ENCODE data around the gene INF2.
"Not testable (repeated sequence)": the region's sequence is repeated elsewhere in the genome, so short reads cannot be mapped to it uniquely, and the experiment has no call there.

INF2 gene

GRCh38 chr14:104656014-104656714 is 33.3 kb upstream of the INF2 start:
- in situ Hi-C loops (cut with MboI; ENCODE audit: low sequenced_read_pairs) = loop anchor here (5.0 kb wide), 1 partner anchor 41 kb away; no protein-coding TSS in a partner anchor

GRCh38 chr14:104657101-104657524 is 32.3 kb upstream of the INF2 start:
- in situ Hi-C loops (cut with MboI; ENCODE audit: low sequenced_read_pairs) = loop anchor here (5.0 kb wide), 1 partner anchor 40 kb away; no protein-coding TSS in a partner anchor

- in situ Hi-C loops (cut with MboI; ENCODE audit: low sequenced_read_pairs) = loop anchor here (5.0 kb wide), 1 partner anchor 40 kb away; no protein-coding TSS in a partner anchor
These were observed 31.7 kb upstream of the INF2 start for GRCh38 chr14:104657563-104658324.

GRCh38 chr14:104658325-104658712 is 31.1 kb upstream of the INF2 start:
- in situ Hi-C loops (cut with MboI; ENCODE audit: low sequenced_read_pairs) = loop anchor here (5.0 kb wide), 1 partner anchor 39 kb away; no protein-coding TSS in a partner anchor

- in situ Hi-C loops (cut with MboI; ENCODE audit: low sequenced_read_pairs) = loop anchor here (5.0 kb wide), 1 partner anchor 38 kb away; no protein-coding TSS in a partner anchor
These were observed 30.3 kb upstream of the INF2 start for GRCh38 chr14:104659146-104659545.

- in situ Hi-C loops (cut with MboI; ENCODE audit: low sequenced_read_pairs) = loop anchor here (5.0 kb wide), 1 partner anchor 37 kb away; no protein-coding TSS in a partner anchor
These were observed 29.5 kb upstream of the INF2 start for GRCh38 chr14:104659764-104660523.

GRCh38 chr14:104660597-104660996 is 28.8 kb upstream of the INF2 start:
- in situ Hi-C loops (cut with MboI; ENCODE audit: low sequenced_read_pairs) = no loop called here

- in situ Hi-C loops (cut with MboI; ENCODE audit: low sequenced_read_pairs) = no loop called here
These were observed 28.3 kb upstream of the INF2 start for GRCh38 chr14:104661086-104661485.

GRCh38 chr14:104661528-104662157 is 27.8 kb upstream of the INF2 start:
- in situ Hi-C loops (cut with MboI; ENCODE audit: low sequenced_read_pairs) = not testable (repeated sequence)

GRCh38 chr14:104662472-104662871 is 26.9 kb upstream of the INF2 start:
- in situ Hi-C loops (cut with MboI; ENCODE audit: low sequenced_read_pairs) = not testable (repeated sequence)

GRCh38 chr14:104664107-104664506 is 25.3 kb upstream of the INF2 start:
- in situ Hi-C loops (cut with MboI; ENCODE audit: low sequenced_read_pairs) = no loop called here

GRCh38 chr14:104664588-104664987 is 24.8 kb upstream of the INF2 start:
- in situ Hi-C loops (cut with MboI; ENCODE audit: low sequenced_read_pairs) = no loop called here

- in situ Hi-C loops (cut with MboI; ENCODE audit: low sequenced_read_pairs) = no loop called here
These were observed 24.2 kb upstream of the INF2 start for GRCh38 chr14:104665114-104665656.

GRCh38 chr14:104665657-104666522 is 23.5 kb upstream of the INF2 start:
- in situ Hi-C loops (cut with MboI; ENCODE audit: low sequenced_read_pairs) = no loop called here

GRCh38 chr14:104666523-104666895 is 22.9 kb upstream of the INF2 start:
- in situ Hi-C loops (cut with MboI; ENCODE audit: low sequenced_read_pairs) = not testable (repeated sequence)

GRCh38 chr14:104666981-104667380 is 22.4 kb upstream of the INF2 start:
- in situ Hi-C loops (cut with MboI; ENCODE audit: low sequenced_read_pairs) = no loop called here

- in situ Hi-C loops (cut with MboI; ENCODE audit: low sequenced_read_pairs) = no loop called here
These were observed 19.7 kb upstream of the INF2 start for GRCh38 chr14:104669697-104670096.

GRCh38 chr14:104671330-104671977 is 18.0 kb upstream of the INF2 start:
- in situ Hi-C loops (cut with MboI; ENCODE audit: low sequenced_read_pairs) = not testable (repeated sequence)

GRCh38 chr14:104672119-104672518 is 17.3 kb upstream of the INF2 start:
- in situ Hi-C loops (cut with MboI; ENCODE audit: low sequenced_read_pairs) = not testable (repeated sequence)

All from HL-60/S4 (cell line).